ENCODE measurements around the gene MOB4. TPM values are rescaled to one million over a fixed set of nuclear protein-coding genes. Genes with fewer than 3 reads are reported as not detected.
"Not testable (repeated sequence)": the region's sequence is repeated elsewhere in the genome, so short reads cannot be mapped to it uniquely, and the experiment has no call there.

Gene MOB4
- total RNA-seq, 1 donor from 2014 or later = 49.1 TPM

GRCh38 chr2:197513915-197514314 is 2.0 kb upstream of the MOB4 start:
- no peak for DNase-seq (ENCODE audit: low spot score)

DNA sequence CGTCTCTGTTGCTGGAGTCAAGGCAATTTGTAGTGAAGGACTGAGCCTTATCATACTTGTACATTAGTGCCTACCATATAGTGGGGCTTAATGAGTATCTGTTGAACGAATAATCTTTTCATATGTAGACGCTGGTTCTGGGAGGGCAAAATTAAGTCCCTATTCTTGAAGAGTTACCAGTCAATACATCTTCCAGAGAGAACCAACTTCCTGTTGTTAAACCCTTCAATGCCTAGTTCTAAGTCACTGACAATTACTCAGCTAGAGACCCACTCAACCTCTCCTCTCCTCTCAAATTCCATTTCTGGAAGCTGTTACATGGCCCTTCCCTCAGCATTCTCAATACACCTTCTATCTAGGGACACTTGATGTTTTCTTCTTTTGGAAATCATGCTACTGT is 1.1 kb upstream of the MOB4 start:
- no peak for DNase-seq (ENCODE audit: low spot score)

DNA sequence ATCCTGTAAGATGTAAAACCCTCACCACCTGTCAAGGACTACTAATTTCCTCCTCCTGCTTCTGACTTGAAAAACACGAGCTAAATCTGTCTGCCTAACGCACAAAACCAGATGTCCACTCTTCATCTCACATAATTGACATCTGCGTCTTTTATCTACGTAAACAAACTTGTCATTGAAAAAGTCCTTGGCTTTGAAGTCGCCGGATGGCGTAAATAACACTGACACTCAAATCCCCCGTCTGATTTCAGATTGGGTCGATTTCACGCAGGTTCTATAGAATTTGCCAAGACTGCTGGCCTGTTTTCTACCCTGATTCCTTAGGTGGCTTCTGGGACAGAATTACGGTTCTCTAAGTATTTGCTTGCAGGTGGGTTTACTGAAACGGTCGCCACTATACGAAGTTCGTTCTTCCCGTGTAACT is 539 bp upstream of the MOB4 start:
- no peak for DNase-seq (ENCODE audit: low spot score)

- peak; percentile 23 for DNase-seq (ENCODE audit: low spot score)
Observed at GRCh38 chr2:197516393-197516761, 511 bp downstream of the MOB4 start.

- no peak for DNase-seq (ENCODE audit: low spot score)
Observed at GRCh38 chr2:197517150-197517549, 1.3 kb downstream of the MOB4 start.

GRCh38 chr2:197538412-197538811 is 22.5 kb downstream of the MOB4 start:
- DNase-seq (ENCODE audit: low spot score) = no peak

DNA sequence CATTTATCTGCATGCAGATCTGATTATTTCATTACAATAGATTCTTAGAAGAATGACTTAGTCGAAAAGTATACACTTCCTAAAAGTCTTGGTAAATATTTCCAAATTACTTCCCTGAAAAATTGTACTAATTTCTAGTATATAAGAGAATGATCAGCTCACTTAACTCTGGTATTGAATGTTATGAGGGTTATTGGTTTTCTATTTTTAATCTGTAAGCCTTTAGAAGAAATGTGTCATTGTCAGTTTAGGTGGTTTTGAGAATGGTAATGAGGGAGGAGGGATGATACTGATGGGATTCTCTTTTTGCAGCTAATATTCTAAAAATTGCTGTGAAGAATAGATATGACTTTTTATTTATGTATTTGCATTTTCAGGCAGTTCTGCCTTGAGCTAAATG is 23.9 kb downstream of the MOB4 start:
- DNase-seq (ENCODE audit: low spot score) = no peak

- no peak for DNase-seq (ENCODE audit: low spot score)
Observed at GRCh38 chr2:197543206-197543605, 27.3 kb downstream of the MOB4 start.

GRCh38 chr2:197547163-197547900 is 31.5 kb downstream of the MOB4 start:
- no peak for DNase-seq (ENCODE audit: low spot score)

GRCh38 chr2:197548582-197548981 is 32.7 kb downstream of the MOB4 start:
- DNase-seq (ENCODE audit: low spot score) = no peak

GRCh38 chr2:197551260-197551659 is 35.4 kb downstream of the MOB4 start:
- not testable (repeated sequence) for DNase-seq (ENCODE audit: low spot score)

DNA sequence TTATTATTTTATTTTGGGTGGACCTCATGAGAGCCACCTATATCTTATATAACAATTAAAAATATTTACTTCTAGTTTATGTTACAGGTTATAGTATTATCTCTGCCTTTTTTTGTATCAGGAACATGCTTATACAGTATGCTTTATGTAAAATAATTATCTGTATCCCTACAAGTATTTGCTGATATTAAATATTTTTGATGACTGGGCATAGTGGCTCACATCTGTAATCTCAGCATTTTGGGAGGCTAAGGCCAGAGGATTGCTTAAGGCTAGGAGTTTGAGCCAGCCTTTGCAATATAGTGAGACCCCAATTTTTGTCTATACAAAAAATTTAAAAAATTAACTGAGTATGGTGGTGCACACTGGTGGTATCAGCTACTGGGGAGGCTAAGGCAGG is 39.6 kb downstream of the MOB4 start:
- DNase-seq (ENCODE audit: low spot score) = no peak

- peak; percentile 13 for DNase-seq (ENCODE audit: low spot score)
Observed at GRCh38 chr2:197556456-197556855, 40.6 kb downstream of the MOB4 start.

GRCh38 chr2:197558393-197558792 is 42.5 kb downstream of the MOB4 start:
- no peak for DNase-seq (ENCODE audit: low spot score)

DNA sequence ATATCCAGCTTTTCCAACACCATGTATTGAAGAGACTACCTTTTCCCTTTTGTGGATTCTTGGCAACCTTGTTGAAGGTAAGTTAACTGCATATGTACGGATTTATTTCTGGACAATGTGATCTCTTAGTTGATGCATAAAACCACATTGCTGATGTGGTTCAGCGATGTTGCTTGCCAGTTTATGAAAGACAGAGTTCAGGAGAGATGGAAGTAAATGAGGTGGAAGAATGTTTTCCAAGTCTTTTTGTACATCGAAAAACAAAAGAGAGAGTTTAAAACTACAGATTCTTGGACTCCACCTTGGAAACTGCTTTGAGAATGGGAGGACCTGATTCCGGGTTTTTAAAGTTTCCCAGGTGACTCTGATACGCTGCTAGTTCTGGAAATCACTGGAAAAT is 43.8 kb downstream of the MOB4 start:
- no peak for DNase-seq (ENCODE audit: low spot score)

DNA sequence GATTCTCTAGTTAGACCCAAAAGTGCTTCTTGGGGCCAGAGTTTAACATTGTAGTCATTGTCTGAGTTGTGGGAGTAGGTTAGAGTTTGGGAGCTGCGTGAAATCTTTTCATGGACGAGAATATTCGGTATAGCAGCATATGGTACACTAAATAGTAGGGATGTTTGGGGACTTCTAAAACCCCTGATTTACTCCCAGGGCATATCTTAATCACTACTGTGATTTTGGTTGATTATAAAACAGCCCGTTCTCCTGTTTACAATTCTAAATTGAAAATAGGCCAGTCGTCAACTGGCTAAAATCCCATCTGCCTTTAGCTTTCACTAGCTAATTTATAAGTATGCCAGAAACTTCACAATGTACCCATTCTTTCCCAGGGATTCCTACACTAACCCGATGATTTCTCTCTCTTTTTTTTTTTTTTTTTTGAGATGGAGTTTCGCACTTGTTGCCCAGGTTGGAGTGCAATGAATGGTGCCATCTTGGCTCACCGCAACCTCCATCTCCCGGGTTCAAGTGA is 44.3 kb downstream of the MOB4 start:
- no peak for DNase-seq (ENCODE audit: low spot score)

GRCh38 chr2:197571627-197572271 is 55.9 kb downstream of the MOB4 start:
- DNase-seq (ENCODE audit: low spot score) = no peak

- no peak for DNase-seq (ENCODE audit: low spot score)
Observed at GRCh38 chr2:197573608-197574007, 57.7 kb downstream of the MOB4 start.

GRCh38 chr2:197575987-197576386 is 60.1 kb downstream of the MOB4 start:
- peak; percentile 9 for DNase-seq (ENCODE audit: low spot score)

- DNase-seq (ENCODE audit: low spot score) = peak; percentile 60
Observed at GRCh38 chr2:197576631-197577030, 60.8 kb downstream of the MOB4 start.

GRCh38 chr2:197577446-197577845 is 61.6 kb downstream of the MOB4 start:
- no peak for DNase-seq (ENCODE audit: low spot score)

DNA sequence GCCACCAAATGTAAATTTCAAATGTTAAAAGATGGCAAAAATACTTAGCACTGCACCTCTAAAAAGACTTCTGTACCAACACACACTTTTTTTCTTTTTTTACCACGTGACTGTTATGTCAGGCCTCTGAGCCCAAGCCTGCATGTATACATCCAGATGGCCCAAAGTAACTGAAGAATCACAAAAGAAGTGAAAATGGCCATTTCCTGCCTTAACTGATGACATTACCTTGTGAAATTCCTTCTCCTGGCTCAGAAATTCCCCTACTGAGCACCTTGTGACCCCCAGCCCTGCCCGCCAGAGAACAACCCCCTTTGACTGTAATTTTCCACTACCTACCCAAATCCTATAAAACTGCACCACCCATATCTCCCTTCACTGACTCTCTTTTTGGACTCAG is 62.4 kb downstream of the MOB4 start:
- not testable (repeated sequence) for DNase-seq (ENCODE audit: low spot score)

DNA sequence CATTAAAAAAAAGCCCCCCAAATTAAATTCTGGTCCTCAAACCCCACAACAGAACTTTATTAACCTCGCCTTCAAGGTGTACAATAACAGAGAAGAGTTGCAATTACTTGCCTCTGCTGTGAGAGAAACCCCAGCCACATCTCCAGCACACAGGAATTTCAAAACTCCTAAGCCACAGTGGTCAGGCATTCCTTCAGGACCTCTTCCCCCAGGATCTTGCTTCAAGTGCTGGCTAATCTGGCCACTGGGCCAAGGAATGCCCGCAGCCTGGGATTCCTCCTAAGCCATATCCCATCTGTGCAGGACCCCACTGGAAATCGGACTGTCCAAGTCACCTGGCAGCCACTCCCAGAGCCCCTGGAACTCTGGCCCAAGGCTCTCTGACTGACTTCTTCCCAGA is 64.3 kb downstream of the MOB4 start:
- DNase-seq (ENCODE audit: low spot score) = not testable (repeated sequence)
